B cell (primary cell): ENCODE data around the gene ZBTB16. TPM values are rescaled to one million over a fixed set of nuclear protein-coding genes. Genes with fewer than 3 reads are reported as not detected.

Source experiments
- ATAC-seq: fragments of 200-7000 bp; cut with Tn5 transposase; one replicate; pipeline ENCODE4 v1.10.0; 2021; ENCODE audit warnings: low read depth, mild to moderate bottlenecking, moderate number of reproducible peaks, moderate library complexity
- CTCF ChIA-PET: fragments of 350-600 bp; sonication (Branson Sonifier 250); formaldehyde crosslinking; loops from one replicate; lab custom pipeline; 2021; ENCODE audit warnings: antibody characterized with exemption, inconsistent platforms; lab: Charles Lee
- POLR2A ChIA-PET: fragments of 350-600 bp; sonication (Branson Sonifier 250); formaldehyde crosslinking; loops from one replicate; lab custom pipeline; 2021; ENCODE audit warnings: antibody characterized with exemption; lab: Charles Lee
- DNase-seq: peaks from one replicate; pipeline ENCODE4 v3.0.0; 2013
- H2AFZ ChIP-seq: 2 replicates; pipeline ENCODE4 v1.6.1; 2012; ENCODE audit warnings: mild to moderate bottlenecking, low read depth, low read length; ENCODE audit not compliant: insufficient read depth, poor library complexity, severe bottlenecking
- H3K27ac ChIP-seq, 2 donors: 1 replicate in 1 of 2; 2 replicates in 1 of 2; pipeline ENCODE4 v1.5.1; 2012 to 2013; ENCODE audit warnings: low read length in 2 of 2, mild to moderate bottlenecking in 2 of 2, moderate library complexity in 1 of 2
- H3K27me3 ChIP-seq, 4 experiments: fragments of 200-600 bp in 1 of 4; sonication (generic) in 1 of 4; replicated peaks in 1 of 4; 1 replicate in 2 of 4; 2 replicates in 2 of 4; pipeline versions ENCODE4 v1.6.1 to v1.7.0; 2013 to 2016; ENCODE audit warnings: low read length in 3 of 4, mild to moderate bottlenecking in 2 of 4, mixed read lengths in 1 of 4, moderate library complexity in 1 of 4; ENCODE audit not compliant: insufficient read depth in 4 of 4, control insufficient read depth in 3 of 4; ENCODE audit errors: control extremely low read depth in 1 of 4
- H3K36me3 ChIP-seq, 2 experiments: replicated peaks in 1 of 2; 1 replicate in 1 of 2; 2 replicates in 1 of 2; pipeline versions ENCODE4 v1.6.1 to v1.7.1; 2013; ENCODE audit warnings: low read length in 1 of 2; ENCODE audit not compliant: insufficient read depth in 2 of 2, control insufficient read depth in 1 of 2; ENCODE audit errors: control extremely low read depth in 1 of 2, extremely low read depth in 1 of 2
- H3K4me1 ChIP-seq, 2 donors: fragments of 200-600 bp in 1 of 2; sonication (generic) in 1 of 2; 1 replicate in 1 of 2; 2 replicates in 1 of 2; pipeline versions ENCODE4 v1.5.1 to v1.6.1; 2013 to 2017; ENCODE audit warnings: low read length in 2 of 2; ENCODE audit not compliant: control insufficient read depth in 2 of 2, insufficient read depth in 2 of 2
- H3K4me2 ChIP-seq: replicated peaks from 2 replicates; pipeline ENCODE3; 2012; ENCODE audit warnings: mild to moderate bottlenecking, low read depth, low read length; ENCODE audit not compliant: poor library complexity, severe bottlenecking
- H3K4me3 ChIP-seq, 5 experiments: fragments of 200-600 bp in 1 of 5; sonication (generic) in 1 of 5; 1 replicate in 3 of 5; 2 replicates in 2 of 5; pipeline versions ENCODE4 v1.5.1 to v1.7.0; 2011 to 2016; ENCODE audit warnings: low read length in 4 of 5, mild to moderate bottlenecking in 4 of 5, low read depth in 2 of 5, control low read depth in 1 of 5, moderate library complexity in 1 of 5; ENCODE audit not compliant: insufficient read depth in 1 of 5; ENCODE audit errors: control extremely low read depth in 1 of 5, extremely low read depth in 1 of 5
- H3K79me2 ChIP-seq: fragments of 200-600 bp; sonication (generic); one replicate; pipeline ENCODE4 v1.6.0; 2016; ENCODE audit warnings: low read length; ENCODE audit not compliant: control insufficient read depth, insufficient read depth
- H3K9ac ChIP-seq: fragments of 200-600 bp; sonication (generic); 2 replicates; pipeline ENCODE4 v1.6.1; 2017; ENCODE audit warnings: mild to moderate bottlenecking, low read length, moderate library complexity
- H3K9me3 ChIP-seq, 3 donors: one replicate each; pipeline versions ENCODE4 v1.6.1 to v1.7.1; 2013; ENCODE audit warnings: low read length in 2 of 3; ENCODE audit not compliant: control insufficient read depth in 2 of 3, insufficient read depth in 1 of 3; ENCODE audit errors: control extremely low read depth in 1 of 3
- H4K20me1 ChIP-seq: 2 replicates; pipeline ENCODE4 v1.6.0; 2012; ENCODE audit warnings: mild to moderate bottlenecking, low read length; ENCODE audit not compliant: insufficient read depth, control insufficient read depth, poor library complexity, severe bottlenecking
- H3K27ac Mint-ChIP-seq: one replicate; pipeline ENCODE4 v1.8.0; 2021; ENCODE audit warnings: mixed read lengths
- H3K27me3 Mint-ChIP-seq: one replicate; pipeline ENCODE4 v1.8.0; 2021; ENCODE audit warnings: mixed read lengths
- H3K4me1 Mint-ChIP-seq: one replicate; pipeline ENCODE4 v1.8.0; 2021; ENCODE audit warnings: mixed read lengths
- H3K4me3 Mint-ChIP-seq: one replicate; pipeline ENCODE4 v1.8.0; 2021; ENCODE audit warnings: mixed read lengths
- H3K9me3 Mint-ChIP-seq: one replicate; pipeline ENCODE4 v1.8.0; 2022; ENCODE audit warnings: mixed read lengths; ENCODE audit not compliant: insufficient read depth
- CTCF ChIP-seq: fragments of 200-600 bp; IDR thresholded peaks from one replicate; pipeline ENCODE4 v1.8.0; 2022; ENCODE audit warnings: antibody characterized with exemption, mild to moderate bottlenecking
- EZH2 ChIP-seq: IDR thresholded peaks from 2 replicates; pipeline ENCODE4 v1.6.1; 2012; ENCODE audit warnings: borderline replicate concordance, low read depth, mild to moderate bottlenecking, moderate library complexity, low read length; ENCODE audit not compliant: insufficient read depth, poor library complexity, severe bottlenecking
- WGBS: methylation state at CpG from one replicate; pipeline ENCODE4 v1.1.5; 2013; ENCODE audit warnings: missing lambda C conversion rate; ENCODE audit not compliant: insufficient coverage; 5-methylcytosine and 5-hydroxymethylcytosine counted together
- intact Hi-C: fragments of 100-400 bp; cut with micrococcal nuclease; formaldehyde crosslinking; loops from one replicate; pipeline ENCODE4 v1.10.0; 2022
- polyA plus RNA-seq: library from polyadenylated mRNA; depleted of rRNA; stranded (reverse); fragments of >200 nt; gene quantifications from 2 replicates; pipeline ENCODE4 v1.2.3, GENCODE V29; 2012
- total RNA-seq, 2 donors: library from RNA; stranded (reverse); fragments of 120-200 nt in 1 of 2; gene quantifications; 1 replicate in 1 of 2; 2 replicates in 1 of 2; pipeline versions ENCODE4 v1.2.3 to v1.2.4, GENCODE V29; 2013 to 2022

The ZBTB16 gene
- total and polyA plus RNA-seq, 2 donors (not counting 1 experiment from before 2014, with no cell fraction given): 16.0 to 20.6 TPM

DNA sequence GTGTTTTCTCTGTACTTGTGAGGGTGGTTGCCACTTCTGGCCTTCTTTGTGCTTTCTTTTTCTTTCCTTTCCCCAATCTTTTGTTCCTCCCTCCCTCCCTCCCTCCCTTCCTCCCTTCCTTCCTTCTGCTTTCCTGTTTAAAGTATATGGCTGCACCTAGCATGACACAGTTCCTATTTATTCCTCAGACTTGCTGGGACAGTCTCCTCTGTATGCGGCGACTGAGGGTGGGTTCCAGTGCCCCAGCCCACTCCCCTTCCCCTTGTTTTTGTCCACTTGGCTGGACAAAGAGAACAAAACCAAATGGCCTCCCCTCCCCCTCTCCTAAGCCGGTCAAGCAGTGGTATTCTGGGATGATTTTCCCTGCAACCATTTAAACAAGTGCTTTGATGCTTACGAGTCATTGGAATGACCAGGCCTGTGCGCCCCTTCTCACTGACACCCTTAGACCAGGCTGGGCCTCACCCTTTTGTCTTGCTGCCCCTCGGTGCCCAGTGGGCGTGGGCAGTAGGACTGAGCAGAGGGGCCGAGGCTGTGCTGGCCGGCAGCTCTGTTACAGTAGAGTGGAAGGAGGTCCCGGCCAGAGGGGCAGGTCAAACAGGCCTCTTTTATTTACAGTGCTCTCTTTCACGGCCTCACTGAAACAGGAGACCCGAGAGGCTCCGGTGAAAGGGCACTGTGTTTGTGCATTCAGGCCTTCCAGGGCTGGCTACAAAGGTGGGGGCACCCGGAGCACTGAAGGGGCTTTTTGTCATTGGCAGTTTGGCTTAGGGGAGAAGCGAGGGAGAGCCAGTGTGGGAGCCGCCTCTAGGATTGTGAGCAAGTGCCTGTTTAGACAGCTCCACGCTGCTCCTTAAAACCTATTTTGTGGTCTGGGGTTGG lies 32.2 kb downstream of the ZBTB16 start:
- 84% methylated on average over 14 of the region's 17 CpGs for WGBS
- no peak overlapping the region for H2AFZ ChIP-seq
- intact Hi-C loops: no loop called here

More for the DNA sequence above, 32.2 kb downstream of the ZBTB16 start:
- no peak overlapping the region for H3K27ac ChIP-seq
- no peak overlapping the region for H3K9ac ChIP-seq
- ChIA-PET POLR2A (no interaction called here), CTCF (no interaction called here)
- H3K9me3 ChIP-seq: no peaks in the 10 kb centered on the region
- no peaks in the 10 kb centered on the region for H3K36me3 ChIP-seq
- no peak overlapping the region for H3K4me2 ChIP-seq
- H3K4me3 ChIP-seq: no peak overlapping the region
- no peak overlapping the region for H3K4me3 Mint-ChIP-seq
- TF ChIP-seq CTCF: no peak
- no peak for TF ChIP-seq EZH2
- ATAC-seq: no peak
- peaks cover 3% of the 10 kb centered on the region for H3K4me1 Mint-ChIP-seq
- no peak overlapping the region for H3K27ac Mint-ChIP-seq
- H3K27me3 ChIP-seq: no peaks in the 10 kb centered on the region
- peaks cover 2 to 7% of the 10 kb centered on the region in 2 donors for H3K4me1 ChIP-seq
- DNase-seq: no peak
- peaks cover 6% of the 10 kb centered on the region for H4K20me1 ChIP-seq
- peaks cover 5% of the 10 kb centered on the region for H3K79me2 ChIP-seq
- H3K9me3 Mint-ChIP-seq: no peaks in the 10 kb centered on the region
- peaks cover 6% of the 10 kb centered on the region for H3K27me3 Mint-ChIP-seq
